Prostate gland (tissue), 2 donors: Measurements from ENCODE around the gene USP17L15.
"Not testable (repeated sequence)": the region's sequence is repeated elsewhere in the genome, so short reads cannot be mapped to it uniquely, and the experiment has no call there.

Source experiments
- POLR2A ChIP-seq: fragments of 450-650 bp; IDR thresholded peaks from one replicate; pipeline ENCODE4 v1.6.1; 2016; ENCODE audit warnings: antibody characterized with exemption, mild to moderate bottlenecking
- TF ChIP-seq, protein P1 (sequence below), 4 experiments: fragments of 200-600 bp in 2 of 4; fragments of 450-650 bp in 2 of 4; sonication (generic) in 2 of 4; IDR thresholded peaks; 1 replicate in 3 of 4; 2 replicates in 1 of 4; pipeline ENCODE4 v1.5.1; 2016 to 2019; ENCODE audit warnings: antibody characterized with exemption in 4 of 4, mild to moderate bottlenecking in 2 of 4, moderate library complexity in 2 of 4

DNA sequence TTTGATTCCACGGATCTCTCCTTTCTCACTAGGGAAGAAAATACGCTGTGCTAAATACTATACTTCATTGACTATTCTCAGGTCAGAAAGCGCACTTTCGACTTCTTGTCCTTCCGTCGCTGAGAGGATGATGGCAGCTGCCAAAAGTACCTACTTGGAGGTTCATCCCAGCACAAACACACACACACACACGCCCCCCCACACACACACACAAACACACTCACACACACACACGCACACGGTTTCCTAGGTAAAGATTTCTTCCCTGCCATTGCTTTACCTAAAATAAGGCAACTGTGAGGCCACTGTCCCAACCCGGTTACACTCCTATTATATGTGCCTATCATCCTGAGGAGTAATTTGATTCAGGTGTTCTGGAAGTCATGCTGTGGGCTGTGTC is 37.5 kb downstream of the USP17L15 start:
- not testable (repeated sequence) for TF ChIP-seq POLR2A
- TF ChIP-seq, protein P1, sequence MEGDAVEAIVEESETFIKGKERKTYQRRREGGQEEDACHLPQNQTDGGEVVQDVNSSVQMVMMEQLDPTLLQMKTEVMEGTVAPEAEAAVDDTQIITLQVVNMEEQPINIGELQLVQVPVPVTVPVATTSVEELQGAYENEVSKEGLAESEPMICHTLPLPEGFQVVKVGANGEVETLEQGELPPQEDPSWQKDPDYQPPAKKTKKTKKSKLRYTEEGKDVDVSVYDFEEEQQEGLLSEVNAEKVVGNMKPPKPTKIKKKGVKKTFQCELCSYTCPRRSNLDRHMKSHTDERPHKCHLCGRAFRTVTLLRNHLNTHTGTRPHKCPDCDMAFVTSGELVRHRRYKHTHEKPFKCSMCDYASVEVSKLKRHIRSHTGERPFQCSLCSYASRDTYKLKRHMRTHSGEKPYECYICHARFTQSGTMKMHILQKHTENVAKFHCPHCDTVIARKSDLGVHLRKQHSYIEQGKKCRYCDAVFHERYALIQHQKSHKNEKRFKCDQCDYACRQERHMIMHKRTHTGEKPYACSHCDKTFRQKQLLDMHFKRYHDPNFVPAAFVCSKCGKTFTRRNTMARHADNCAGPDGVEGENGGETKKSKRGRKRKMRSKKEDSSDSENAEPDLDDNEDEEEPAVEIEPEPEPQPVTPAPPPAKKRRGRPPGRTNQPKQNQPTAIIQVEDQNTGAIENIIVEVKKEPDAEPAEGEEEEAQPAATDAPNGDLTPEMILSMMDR (IDR thresholded peaks at IDR 0.05): not testable (repeated sequence)
